DOHH2 (cell line): Measurements from ENCODE around the gene UBE2R2.

Source experiments
- EZH2phosphoT487 ChIP-seq: fragments of 200-600 bp; sonication (generic); IDR thresholded peaks from 2 replicates; pipeline ENCODE4 v1.6.1; 2017; ENCODE audit warnings: borderline replicate concordance, mild to moderate bottlenecking, antibody characterized with exemption, low read length, moderate library complexity, mixed read lengths
- TF ChIP-seq, protein P1 (sequence below): fragments of 200-600 bp; sonication (generic); IDR thresholded peaks from one replicate; pipeline ENCODE4 v1.5.1; 2014; ENCODE audit warnings: antibody characterized with exemption, mild to moderate bottlenecking, low read depth, low read length; ENCODE audit not compliant: poor library complexity, severe bottlenecking

DNA sequence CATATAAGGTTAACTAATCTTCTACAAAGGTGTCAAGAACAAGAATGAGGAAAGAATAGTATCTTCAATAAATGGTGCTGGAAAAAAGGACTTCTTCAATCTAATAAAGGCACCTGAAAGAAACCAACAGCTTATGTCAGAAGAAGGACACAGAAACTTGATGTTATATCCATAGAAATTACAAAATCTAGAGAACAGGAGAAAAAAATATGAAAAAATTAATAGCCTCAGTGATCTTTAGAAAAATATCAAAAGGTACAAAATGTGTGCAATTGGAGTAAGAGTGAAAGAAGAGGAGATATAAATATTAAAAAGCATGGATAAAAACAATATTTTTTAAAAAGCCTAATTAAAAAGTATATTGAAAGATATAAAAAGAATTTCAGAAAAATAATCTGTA lies 40.4 kb upstream of the UBE2R2 start:
- TF ChIP-seq, protein P1, sequence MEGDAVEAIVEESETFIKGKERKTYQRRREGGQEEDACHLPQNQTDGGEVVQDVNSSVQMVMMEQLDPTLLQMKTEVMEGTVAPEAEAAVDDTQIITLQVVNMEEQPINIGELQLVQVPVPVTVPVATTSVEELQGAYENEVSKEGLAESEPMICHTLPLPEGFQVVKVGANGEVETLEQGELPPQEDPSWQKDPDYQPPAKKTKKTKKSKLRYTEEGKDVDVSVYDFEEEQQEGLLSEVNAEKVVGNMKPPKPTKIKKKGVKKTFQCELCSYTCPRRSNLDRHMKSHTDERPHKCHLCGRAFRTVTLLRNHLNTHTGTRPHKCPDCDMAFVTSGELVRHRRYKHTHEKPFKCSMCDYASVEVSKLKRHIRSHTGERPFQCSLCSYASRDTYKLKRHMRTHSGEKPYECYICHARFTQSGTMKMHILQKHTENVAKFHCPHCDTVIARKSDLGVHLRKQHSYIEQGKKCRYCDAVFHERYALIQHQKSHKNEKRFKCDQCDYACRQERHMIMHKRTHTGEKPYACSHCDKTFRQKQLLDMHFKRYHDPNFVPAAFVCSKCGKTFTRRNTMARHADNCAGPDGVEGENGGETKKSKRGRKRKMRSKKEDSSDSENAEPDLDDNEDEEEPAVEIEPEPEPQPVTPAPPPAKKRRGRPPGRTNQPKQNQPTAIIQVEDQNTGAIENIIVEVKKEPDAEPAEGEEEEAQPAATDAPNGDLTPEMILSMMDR = no peak
- no peak for TF ChIP-seq EZH2phosphoT487
